Liver (tissue), 9 donors: ENCODE data around the gene GPC1. TPM values are rescaled to one million over a fixed set of nuclear protein-coding genes. Genes with fewer than 3 reads are reported as not detected.
A peak's percentile ranks its signal among the peaks of the same experiment; 100 is the strongest.

Experiments used
- DNase-seq: peaks from one replicate; pipeline ENCODE4 v3.0.0-alpha.2; 2017; ENCODE audit warnings: low spot score
- H3K27ac ChIP-seq, 2 donors: one replicate each; pipeline ENCODE4 v1.7.0; 2013; ENCODE audit warnings: inconsistent platforms in 2 of 2, low read length in 2 of 2, control low read depth in 1 of 2, low read depth in 1 of 2, mild to moderate bottlenecking in 1 of 2
- H3K27me3 ChIP-seq, 4 donors: one replicate each; pipeline versions ENCODE4 v1.6.1 to v1.7.0; 2013; ENCODE audit warnings: low read length in 3 of 4, inconsistent platforms in 1 of 4, mild to moderate bottlenecking in 1 of 4, moderate library complexity in 1 of 4; ENCODE audit not compliant: control insufficient read depth in 4 of 4, insufficient read depth in 4 of 4
- H3K36me3 ChIP-seq, 4 donors: one replicate each; pipeline versions ENCODE4 v1.6.1 to v1.7.0; 2013; ENCODE audit warnings: low read length in 3 of 4, mild to moderate bottlenecking in 3 of 4, low read depth in 1 of 4, moderate library complexity in 1 of 4; ENCODE audit not compliant: control insufficient read depth in 4 of 4, insufficient read depth in 3 of 4
- H3K4me1 ChIP-seq, 4 donors: one replicate each; pipeline versions ENCODE4 v1.6.1 to v1.7.0; 2013; ENCODE audit warnings: low read length in 3 of 4, mild to moderate bottlenecking in 3 of 4, moderate library complexity in 1 of 4; ENCODE audit not compliant: control insufficient read depth in 4 of 4, insufficient read depth in 4 of 4
- H3K4me3 ChIP-seq, 3 donors: one replicate each; pipeline versions ENCODE4 v1.6.1 to v1.7.0; 2013; ENCODE audit warnings: low read length in 3 of 3, control low read depth in 1 of 3, low read depth in 1 of 3, mild to moderate bottlenecking in 1 of 3
- H3K9ac ChIP-seq, 2 donors: one replicate each; pipeline ENCODE4 v1.7.0; 2013; ENCODE audit warnings: low read length in 2 of 2, mild to moderate bottlenecking in 2 of 2, moderate library complexity in 2 of 2, control low read depth in 1 of 2, low read depth in 1 of 2
- H3K9me3 ChIP-seq, 4 donors: one replicate each; pipeline versions ENCODE4 v1.6.1 to v1.7.0; 2013; ENCODE audit warnings: low read length in 3 of 4; ENCODE audit not compliant: control insufficient read depth in 4 of 4
- CTCF ChIP-seq: fragments of 150-350 bp; IDR thresholded peaks from 2 replicates; pipeline ENCODE4 v1.5.1; 2017; ENCODE audit warnings: improper control_type of control experiment, low read depth, low read length; ENCODE audit not compliant: missing input control
- EGR1 ChIP-seq, 2 donors: IDR thresholded peaks; 2 replicates each; pipeline ENCODE4 v1.6.1; 2016 to 2018; ENCODE audit warnings: antibody characterized with exemption in 2 of 2, low read depth in 2 of 2
- FOXA1 ChIP-seq: IDR thresholded peaks from 2 replicates; pipeline ENCODE4 v1.6.1; 2016; ENCODE audit warnings: antibody characterized with exemption
- FOXA2 ChIP-seq: IDR thresholded peaks from 2 replicates; pipeline ENCODE4 v1.6.1; 2016; ENCODE audit warnings: antibody characterized with exemption
- GABPA ChIP-seq, 2 donors: IDR thresholded peaks in 1 of 2; conservative IDR thresholded peaks in 1 of 2; 2 replicates each; pipeline ENCODE4 v1.6.1; 2016; ENCODE audit warnings: antibody characterized with exemption in 2 of 2, mild to moderate bottlenecking in 1 of 2, moderate library complexity in 1 of 2
- HNF4A ChIP-seq, 2 donors: conservative IDR thresholded peaks; 2 replicates each; pipeline ENCODE4 v1.6.1; 2016; ENCODE audit warnings: antibody characterized with exemption in 2 of 2, mild to moderate bottlenecking in 2 of 2
- HNF4G ChIP-seq: IDR thresholded peaks from 2 replicates; pipeline ENCODE4 v1.6.1; 2016; ENCODE audit warnings: antibody characterized with exemption
- JUND ChIP-seq, 2 donors: IDR thresholded peaks; 2 replicates each; pipeline ENCODE4 v1.6.1; 2016; ENCODE audit warnings: antibody characterized with exemption in 2 of 2
- MAX ChIP-seq: IDR thresholded peaks from 2 replicates; pipeline ENCODE4 v1.6.1; 2016; ENCODE audit warnings: antibody characterized with exemption
- NR2F2 ChIP-seq: IDR thresholded peaks from 2 replicates; pipeline ENCODE4 v1.6.1; 2016; ENCODE audit warnings: antibody characterized with exemption
- RAD21 ChIP-seq, 2 donors: IDR thresholded peaks; 2 replicates each; pipeline ENCODE4 v1.6.1; 2016; ENCODE audit warnings: antibody characterized with exemption in 2 of 2, mild to moderate bottlenecking in 2 of 2
- RXRA ChIP-seq, 2 donors: IDR thresholded peaks; 2 replicates each; pipeline ENCODE4 v1.6.1; 2017 to 2018; ENCODE audit warnings: antibody characterized with exemption in 2 of 2, mild to moderate bottlenecking in 1 of 2
- SP1 ChIP-seq: IDR thresholded peaks from 2 replicates; pipeline ENCODE4 v1.6.1; 2018; ENCODE audit warnings: antibody characterized with exemption, mild to moderate bottlenecking
- TAF1 ChIP-seq: conservative IDR thresholded peaks from 2 replicates; pipeline ENCODE4 v1.6.1; 2016; ENCODE audit warnings: antibody characterized with exemption, mild to moderate bottlenecking
- YY1 ChIP-seq: IDR thresholded peaks from 2 replicates; pipeline ENCODE4 v1.6.1; 2016; ENCODE audit warnings: antibody characterized with exemption, mild to moderate bottlenecking
- ZBTB33 ChIP-seq: IDR thresholded peaks from 2 replicates; pipeline ENCODE4 v1.6.1; 2016; ENCODE audit warnings: antibody characterized with exemption
- WGBS: extraction: QIAGEN DNeasy Blood & Tissue Kit; methylation state at CpG from one replicate; pipeline ENCODE4 v1.1.7; 2013; 5-methylcytosine and 5-hydroxymethylcytosine counted together
- polyA plus RNA-seq, 2 donors: library from polyadenylated mRNA; stranded (reverse) in 1 of 2; unstranded in 1 of 2; fragments of 200-250 nt in 1 of 2; fragments of >200 nt in 1 of 2; fragmentation: Nextera tagmentation in 1 of 2; extraction: Ambion mirVana in 1 of 2; gene quantifications; one replicate each; pipeline versions ENCODE4 v1.2.1 to v1.2.3, GENCODE V29; 2013 to 2015
- total RNA-seq, 2 donors: library from RNA; depleted of rRNA; stranded (reverse); fragments of >200 nt; gene quantifications; one replicate each; pipeline ENCODE4 v1.2.3, GENCODE V29; 2014
- TF ChIP-seq, protein P1 (sequence below): IDR thresholded peaks from 2 replicates; pipeline ENCODE4 v1.6.1; 2016; ENCODE audit warnings: antibody characterized with exemption
- TF ChIP-seq, protein P2 (sequence below): IDR thresholded peaks from 2 replicates; pipeline ENCODE4 v1.6.1; 2016; ENCODE audit warnings: antibody characterized with exemption, mild to moderate bottlenecking
- donor health status: healthy.
- donor health status: healthy.
- donor health status: healthy.
- donor health status: healthy.
- donor health status: healthy.

The GPC1 gene
- total and polyA plus RNA-seq, 4 donors = 3.2 to 41.0 (median 9.1) TPM

DNA sequence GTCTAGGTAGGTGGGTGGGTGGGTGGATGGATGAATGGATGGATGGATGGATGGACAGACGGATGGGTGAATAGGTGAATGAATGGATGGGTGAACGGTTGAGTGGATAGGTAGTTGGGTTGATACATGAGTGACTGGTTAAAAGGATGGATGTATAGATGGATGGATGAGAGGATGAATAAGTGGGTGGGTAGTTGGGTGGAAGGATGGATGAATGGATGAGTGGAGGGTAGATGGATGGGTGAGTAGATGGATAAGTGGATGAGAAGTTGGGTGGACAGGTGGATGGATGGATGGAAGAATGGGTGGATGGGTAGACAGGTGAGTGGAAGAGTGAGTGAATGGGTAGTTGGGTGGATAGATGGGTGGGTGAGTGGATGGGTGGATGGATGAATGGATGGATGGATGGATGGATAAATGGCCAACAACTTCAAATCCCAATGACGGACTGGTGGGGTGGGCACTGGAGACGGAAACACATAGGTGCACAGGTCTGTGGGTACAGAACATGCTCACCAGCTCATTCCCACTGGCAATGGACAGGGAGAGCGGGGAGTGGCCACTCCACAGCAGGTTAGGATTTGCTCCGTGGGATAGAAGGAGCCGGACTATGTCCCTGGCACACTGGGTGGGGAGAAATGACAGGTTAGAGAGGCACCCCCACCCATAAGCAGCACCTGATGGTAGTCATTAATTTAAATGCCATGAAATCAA, 73.5 kb downstream of the GPC1 start:
- Histone ChIP-seq H3K36me3 (peaks cover 0 to 12% (median 5%) of the 10 kb centered on the region in 4 donors), H3K27me3 (no peaks in the 10 kb centered on the region), H3K4me1 (no peaks in the 10 kb centered on the region), H3K9me3 (no peaks in the 10 kb centered on the region), H3K27ac (no peak overlapping the region), H3K4me3 (no peak overlapping the region), H3K9ac (no peak overlapping the region)
- peak; percentile 10 for DNase-seq
- no peak for TF ChIP-seq EGR1 (IDR thresholded peaks at IDR 0.05; ENCODE audit: low read depth in 2 of 2)
- no peak for TF ChIP-seq SP1
- TF ChIP-seq FOXA2 = no peak
- no peak for TF ChIP-seq MAX
- no peak for TF ChIP-seq NR2F2
- TF ChIP-seq YY1 = no peak
- no peak for TF ChIP-seq HNF4G
- TF ChIP-seq JUND (IDR thresholded peaks at IDR 0.05) = no peak
- no peak for TF ChIP-seq FOXA1
- no peak for TF ChIP-seq RAD21 (IDR thresholded peaks at IDR 0.05)
- no peak for TF ChIP-seq CTCF
- TF ChIP-seq RXRA (IDR thresholded peaks at IDR 0.05) = no peak
- TF ChIP-seq GABPA (IDR thresholded peaks at IDR 0.05 in 1 of 2, conservative IDR thresholded peaks at IDR 0.05 in 1 of 2) = no peak
- TF ChIP-seq, protein P1, sequence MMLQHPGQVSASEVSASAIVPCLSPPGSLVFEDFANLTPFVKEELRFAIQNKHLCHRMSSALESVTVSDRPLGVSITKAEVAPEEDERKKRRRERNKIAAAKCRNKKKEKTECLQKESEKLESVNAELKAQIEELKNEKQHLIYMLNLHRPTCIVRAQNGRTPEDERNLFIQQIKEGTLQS = no peak
- TF ChIP-seq HNF4A (conservative IDR thresholded peaks at IDR 0.05) = no peak
- TF ChIP-seq ZBTB33 = no peak
- TF ChIP-seq TAF1 = no peak
- TF ChIP-seq, protein P2, sequence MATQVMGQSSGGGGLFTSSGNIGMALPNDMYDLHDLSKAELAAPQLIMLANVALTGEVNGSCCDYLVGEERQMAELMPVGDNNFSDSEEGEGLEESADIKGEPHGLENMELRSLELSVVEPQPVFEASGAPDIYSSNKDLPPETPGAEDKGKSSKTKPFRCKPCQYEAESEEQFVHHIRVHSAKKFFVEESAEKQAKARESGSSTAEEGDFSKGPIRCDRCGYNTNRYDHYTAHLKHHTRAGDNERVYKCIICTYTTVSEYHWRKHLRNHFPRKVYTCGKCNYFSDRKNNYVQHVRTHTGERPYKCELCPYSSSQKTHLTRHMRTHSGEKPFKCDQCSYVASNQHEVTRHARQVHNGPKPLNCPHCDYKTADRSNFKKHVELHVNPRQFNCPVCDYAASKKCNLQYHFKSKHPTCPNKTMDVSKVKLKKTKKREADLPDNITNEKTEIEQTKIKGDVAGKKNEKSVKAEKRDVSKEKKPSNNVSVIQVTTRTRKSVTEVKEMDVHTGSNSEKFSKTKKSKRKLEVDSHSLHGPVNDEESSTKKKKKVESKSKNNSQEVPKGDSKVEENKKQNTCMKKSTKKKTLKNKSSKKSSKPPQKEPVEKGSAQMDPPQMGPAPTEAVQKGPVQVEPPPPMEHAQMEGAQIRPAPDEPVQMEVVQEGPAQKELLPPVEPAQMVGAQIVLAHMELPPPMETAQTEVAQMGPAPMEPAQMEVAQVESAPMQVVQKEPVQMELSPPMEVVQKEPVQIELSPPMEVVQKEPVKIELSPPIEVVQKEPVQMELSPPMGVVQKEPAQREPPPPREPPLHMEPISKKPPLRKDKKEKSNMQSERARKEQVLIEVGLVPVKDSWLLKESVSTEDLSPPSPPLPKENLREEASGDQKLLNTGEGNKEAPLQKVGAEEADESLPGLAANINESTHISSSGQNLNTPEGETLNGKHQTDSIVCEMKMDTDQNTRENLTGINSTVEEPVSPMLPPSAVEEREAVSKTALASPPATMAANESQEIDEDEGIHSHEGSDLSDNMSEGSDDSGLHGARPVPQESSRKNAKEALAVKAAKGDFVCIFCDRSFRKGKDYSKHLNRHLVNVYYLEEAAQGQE = no peak
- WGBS = 98% methylated on average over 7 of the region's 7 CpGs
